Ishikawa (cell line): Measurements from ENCODE around the gene UVSSA.

ENCODE experiments used
- CEBPB ChIP-seq: IDR thresholded peaks from 2 replicates; pipeline ENCODE4 v1.6.1; 2012
- CREB1 ChIP-seq: IDR thresholded peaks from 2 replicates; pipeline ENCODE4 v1.6.1; 2012; ENCODE audit warnings: low read depth
- EP300 ChIP-seq: IDR thresholded peaks from 2 replicates; pipeline ENCODE4 v1.6.1; 2012; ENCODE audit warnings: borderline replicate concordance
- FOXM1 ChIP-seq: IDR thresholded peaks from 2 replicates; pipeline ENCODE4 v1.6.1; 2012; ENCODE audit warnings: low read depth, borderline replicate concordance
- MAX ChIP-seq: IDR thresholded peaks from 2 replicates; pipeline ENCODE4 v1.6.1; 2012
- REST ChIP-seq: IDR thresholded peaks from 2 replicates; pipeline ENCODE4 v1.6.1; 2012; ENCODE audit warnings: low read depth, mild to moderate bottlenecking
- TEAD4 ChIP-seq: IDR thresholded peaks from 2 replicates; pipeline ENCODE4 v1.6.1; 2012

DNA sequence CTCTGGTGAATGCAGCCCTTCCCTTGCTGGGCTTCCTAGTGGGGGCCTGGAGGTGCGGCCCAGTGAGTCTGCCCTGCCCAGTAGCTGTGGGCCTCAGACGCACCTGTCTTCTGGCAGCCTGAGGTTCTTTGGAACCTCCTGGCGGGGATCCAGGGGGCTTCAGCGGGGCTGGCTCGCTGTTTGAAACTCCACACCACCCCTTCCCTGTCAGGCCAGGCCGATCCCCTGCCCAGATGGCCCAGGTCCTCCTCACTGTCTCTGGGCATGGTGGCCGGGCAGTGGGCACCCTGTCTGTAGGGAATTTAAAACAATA lies 69.9 kb downstream of the UVSSA start:
- TF ChIP-seq TEAD4: no peak
- TF ChIP-seq FOXM1: no peak
- no peak for TF ChIP-seq MAX
- no peak for TF ChIP-seq REST
- no peak for TF ChIP-seq CREB1
- TF ChIP-seq CEBPB: no peak
- no peak for TF ChIP-seq EP300
